HG02642 (cell line): ENCODE measurements around the gene SOWAHC.
"Not testable (repeated sequence)": the region's sequence is repeated elsewhere in the genome, so short reads cannot be mapped to it uniquely, and the experiment has no call there.

Source experiments
- ATAC-seq: cut with Tn5 transposase; IDR thresholded peaks from one replicate; pipeline ENCODE4 v1.9.1; 2021; ENCODE audit warnings: mild to moderate bottlenecking; ENCODE audit not compliant: unreplicated experiment, poor library complexity

Gene SOWAHC

GRCh38 chr2:109613922-109614714, at the start of gene SOWAHC, which contains the start of gene SEPTIN10:
TSS of gene SOWAHC (plus strand) at chr2:109614364. CDS start at chr2:109614490, 126 bp downstream.
TSS of gene SEPTIN10 (minus strand) at chr2:109613966. CDS start at chr2:109613827, 139 bp downstream.
- ATAC-seq = peak; percentile 85

- no peak for ATAC-seq
These were observed 38.8 kb upstream of the SOWAHC start for GRCh38 chr2:109575373-109575772.

GRCh38 chr2:109577630-109578029, 36.5 kb upstream of the SOWAHC start:
- not testable (repeated sequence) for ATAC-seq

- ATAC-seq = no peak
These were observed 31.0 kb upstream of the SOWAHC start for GRCh38 chr2:109582928-109583895.

- no peak for ATAC-seq
These were observed 27.5 kb upstream of the SOWAHC start for GRCh38 chr2:109586687-109587086.

GRCh38 chr2:109591206-109591605, 23.0 kb upstream of the SOWAHC start:
- ATAC-seq = no peak

- no peak for ATAC-seq
These were observed 21.3 kb upstream of the SOWAHC start for GRCh38 chr2:109592905-109593304.

- ATAC-seq = no peak
These were observed 19.8 kb upstream of the SOWAHC start for GRCh38 chr2:109594246-109594885.

GRCh38 chr2:109595644-109596043, 18.5 kb upstream of the SOWAHC start:
- no peak for ATAC-seq

- ATAC-seq = no peak
These were observed 16.9 kb upstream of the SOWAHC start for GRCh38 chr2:109597283-109597682.

GRCh38 chr2:109601783-109602182, 12.4 kb upstream of the SOWAHC start:
- ATAC-seq = no peak

GRCh38 chr2:109602617-109603188, 11.5 kb upstream of the SOWAHC start:
- no peak for ATAC-seq

- ATAC-seq = no peak
These were observed 9.6 kb upstream of the SOWAHC start for GRCh38 chr2:109604597-109604996.

GRCh38 chr2:109607766-109608165, 6.4 kb upstream of the SOWAHC start:
- no peak for ATAC-seq

GRCh38 chr2:109609352-109610024, 4.7 kb upstream of the SOWAHC start:
- no peak for ATAC-seq

- no peak for ATAC-seq
These were observed 2.6 kb upstream of the SOWAHC start for GRCh38 chr2:109611467-109612095.

- peak; percentile 34 for ATAC-seq
These were observed 863 bp upstream of the SOWAHC start for GRCh38 chr2:109613081-109613921.
